ENCODE results near the gene ADK.

DNA sequence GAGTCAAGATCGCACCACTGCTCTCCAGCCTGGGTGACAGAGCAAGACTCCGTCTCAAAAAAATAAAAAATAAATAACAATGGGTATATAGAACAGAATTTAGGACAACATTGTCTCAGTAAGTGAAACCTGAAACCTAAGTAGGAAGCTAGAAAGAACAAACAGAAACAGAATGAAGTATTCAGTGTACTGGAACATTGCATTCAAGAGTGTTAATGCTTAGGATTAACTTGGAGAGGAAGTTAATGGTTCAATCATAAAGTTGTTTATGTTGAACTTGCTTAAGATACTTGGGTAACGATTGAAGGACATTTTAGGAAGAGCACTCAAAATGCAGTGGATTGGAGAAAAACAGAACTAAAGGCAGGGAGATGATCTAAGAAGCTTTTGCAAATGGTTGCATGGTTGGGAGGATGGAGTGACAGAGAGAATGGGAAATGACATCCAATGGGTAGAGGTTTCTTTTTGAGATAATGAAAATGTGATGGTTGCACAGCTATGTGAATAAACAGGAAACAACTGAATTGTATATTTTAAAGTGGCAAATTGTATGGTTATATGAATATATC is 233.7 kb downstream of the ADK start:
- TF ChIP-seq, protein P1, sequence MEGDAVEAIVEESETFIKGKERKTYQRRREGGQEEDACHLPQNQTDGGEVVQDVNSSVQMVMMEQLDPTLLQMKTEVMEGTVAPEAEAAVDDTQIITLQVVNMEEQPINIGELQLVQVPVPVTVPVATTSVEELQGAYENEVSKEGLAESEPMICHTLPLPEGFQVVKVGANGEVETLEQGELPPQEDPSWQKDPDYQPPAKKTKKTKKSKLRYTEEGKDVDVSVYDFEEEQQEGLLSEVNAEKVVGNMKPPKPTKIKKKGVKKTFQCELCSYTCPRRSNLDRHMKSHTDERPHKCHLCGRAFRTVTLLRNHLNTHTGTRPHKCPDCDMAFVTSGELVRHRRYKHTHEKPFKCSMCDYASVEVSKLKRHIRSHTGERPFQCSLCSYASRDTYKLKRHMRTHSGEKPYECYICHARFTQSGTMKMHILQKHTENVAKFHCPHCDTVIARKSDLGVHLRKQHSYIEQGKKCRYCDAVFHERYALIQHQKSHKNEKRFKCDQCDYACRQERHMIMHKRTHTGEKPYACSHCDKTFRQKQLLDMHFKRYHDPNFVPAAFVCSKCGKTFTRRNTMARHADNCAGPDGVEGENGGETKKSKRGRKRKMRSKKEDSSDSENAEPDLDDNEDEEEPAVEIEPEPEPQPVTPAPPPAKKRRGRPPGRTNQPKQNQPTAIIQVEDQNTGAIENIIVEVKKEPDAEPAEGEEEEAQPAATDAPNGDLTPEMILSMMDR (IDR thresholded peaks at IDR 0.05) = no peak
- no peak for TF ChIP-seq POLR2A (IDR thresholded peaks at IDR 0.05)

All from right lobe of liver (tissue), 4 donors.